GM23338 (cell line): Measurements from ENCODE around the gene WWOX. TPM values are rescaled to one million over a fixed set of nuclear protein-coding genes. Genes with fewer than 3 reads are reported as not detected.

Experiments
- ATAC-seq: fragments of 200-7000 bp; cut with Tn5 transposase; 3 replicates; pipeline ENCODE4 v1.9.1; 2020
- DNase-seq: peaks from one replicate; pipeline ENCODE4 v3.0.0-alpha.2; 2015; ENCODE audit warnings: low spot score
- H2AFZ ChIP-seq: fragments of 200-600 bp; sonication (generic); 2 replicates; pipeline ENCODE4 v1.8.0; 2016; ENCODE audit warnings: antibody characterized with exemption, mild to moderate bottlenecking, moderate library complexity
- H3F3A ChIP-seq: fragments of 200-600 bp; sonication (generic); replicated peaks from 2 replicates; pipeline ENCODE4 v1.8.0; 2017; ENCODE audit warnings: antibody characterized with exemption, mixed run types, low read depth
- H3K27ac ChIP-seq: fragments of 200-600 bp; sonication (generic); 2 replicates; pipeline ENCODE4 v1.6.1; 2016; ENCODE audit warnings: low read depth
- H3K27me3 ChIP-seq: fragments of 200-600 bp; sonication (generic); 2 replicates; pipeline ENCODE4 v1.8.0; 2016; ENCODE audit warnings: mild to moderate bottlenecking, mixed run types, moderate library complexity; ENCODE audit not compliant: insufficient read depth
- H3K36me3 ChIP-seq: fragments of 200-600 bp; sonication (generic); 2 replicates; pipeline ENCODE4 v1.8.0; 2016; ENCODE audit warnings: mild to moderate bottlenecking; ENCODE audit not compliant: insufficient read depth
- H3K4me1 ChIP-seq: fragments of 200-600 bp; sonication (generic); 2 replicates; pipeline ENCODE4 v1.8.0; 2016; ENCODE audit warnings: mild to moderate bottlenecking, moderate library complexity; ENCODE audit not compliant: insufficient read depth
- H3K4me2 ChIP-seq: fragments of 200-600 bp; sonication (generic); 2 replicates; pipeline ENCODE4 v1.7.1; 2017; ENCODE audit warnings: mixed run types
- H3K4me3 ChIP-seq: fragments of 200-600 bp; sonication (generic); 2 replicates; pipeline ENCODE4 v1.6.1; 2016; ENCODE audit warnings: mixed run types
- H3K79me2 ChIP-seq: fragments of 200-600 bp; sonication (generic); replicated peaks from 2 replicates; pipeline ENCODE4 v1.8.0; 2017; ENCODE audit warnings: mild to moderate bottlenecking; ENCODE audit not compliant: insufficient read depth
- H3K9me2 ChIP-seq: fragments of 200-600 bp; sonication (generic); 2 replicates; pipeline ENCODE4 v1.8.0; 2017; ENCODE audit not compliant: insufficient read depth
- H4K20me1 ChIP-seq: fragments of 200-600 bp; sonication (generic); replicated peaks from 2 replicates; pipeline ENCODE4 v1.8.0; 2017; ENCODE audit warnings: mild to moderate bottlenecking; ENCODE audit not compliant: insufficient read depth
- H3K27ac Mint-ChIP-seq: 2 replicates; pipeline ENCODE4 v1.8.0; 2020; ENCODE audit warnings: inconsistent platforms, mild to moderate bottlenecking, moderate library complexity, mixed read lengths
- H3K27me3 Mint-ChIP-seq: 3 replicates; pipeline ENCODE4 v1.8.0; 2022; ENCODE audit warnings: low read depth, mild to moderate bottlenecking, moderate library complexity, mixed read lengths, inconsistent platforms; ENCODE audit not compliant: insufficient read depth, poor library complexity
- H3K36me3 Mint-ChIP-seq: 3 replicates; pipeline ENCODE4 v1.8.0; 2021; ENCODE audit warnings: low read depth, mild to moderate bottlenecking, inconsistent platforms, moderate library complexity, mixed read lengths
- H3K4me1 Mint-ChIP-seq: 3 replicates; pipeline ENCODE4 v1.8.0; 2020; ENCODE audit warnings: mild to moderate bottlenecking, inconsistent platforms, mixed read lengths
- H3K4me3 Mint-ChIP-seq: 3 replicates; pipeline ENCODE4 v1.8.0; 2021; ENCODE audit warnings: moderate library complexity, mild to moderate bottlenecking, inconsistent platforms, mixed read lengths
- H3K9me3 Mint-ChIP-seq: 3 replicates; pipeline ENCODE4 v1.8.0; 2020; ENCODE audit warnings: moderate library complexity, mild to moderate bottlenecking, inconsistent platforms, mixed read lengths
- CREB1 ChIP-seq: fragments of 250-450 bp; sonication (Bioruptor Pico); IDR thresholded peaks from 2 replicates; pipeline ENCODE4 v1.5.0; 2020; ENCODE audit warnings: low read depth, mild to moderate bottlenecking, moderate library complexity
- EZH2 ChIP-seq: fragments of 200-600 bp; sonication (generic); IDR thresholded peaks from one replicate; pipeline ENCODE4 v1.8.0; 2017; ENCODE audit warnings: antibody characterized with exemption, mild to moderate bottlenecking, low read depth; ENCODE audit not compliant: unreplicated experiment
- STAT1 ChIP-seq: IDR thresholded peaks from one replicate; pipeline ENCODE4 v1.6.1; 2016; ENCODE audit warnings: antibody characterized with exemption; ENCODE audit not compliant: unreplicated experiment
- ZNF114 ChIP-seq: fragments of 250-450 bp; sonication (Bioruptor Pico); IDR thresholded peaks from 2 replicates; pipeline ENCODE4 v1.5.0; 2020; ENCODE audit warnings: mild to moderate bottlenecking, moderate library complexity
- ZNF462 ChIP-seq: fragments of 250-450 bp; sonication (Bioruptor Pico); IDR thresholded peaks from 2 replicates; pipeline ENCODE4 v1.5.0; 2020; ENCODE audit warnings: mild to moderate bottlenecking, moderate library complexity
- polyA plus RNA-seq: library from polyadenylated mRNA; unstranded; fragments of >200 nt; fragmentation: Nextera tagmentation; extraction: Ambion mirVana; gene quantifications from 2 replicates; pipeline ENCODE4 v1.2.1, GENCODE V29; 2016
- total RNA-seq: library from RNA; depleted of rRNA; stranded (reverse); fragments of >200 nt; shearing (Covaris generic); gene quantifications from 2 replicates; pipeline ENCODE4 v1.2.3, GENCODE V29; 2014
- TF ChIP-seq, protein P1 (sequence below): IDR thresholded peaks from 2 replicates; pipeline ENCODE4 v1.6.1; 2016; ENCODE audit warnings: antibody characterized with exemption

WWOX gene
- total and polyA plus RNA-seq, 2 experiments from 2014 or later, result 10.0 to 19.3 TPM

- H3K27me3 Mint-ChIP-seq, result peaks cover 6% of the 10 kb centered on the region
- H3K4me3 Mint-ChIP-seq, result no peak overlapping the region
Measured at GRCh38 chr16:78413651-78414050, 314.2 kb downstream of the WWOX start.

More at GRCh38 chr16:78413651-78414050, 314.2 kb downstream of the WWOX start:
- peaks cover 11% of the 10 kb centered on the region for H3K36me3 Mint-ChIP-seq
- Histone ChIP-seq H3K4me2 (no peak overlapping the region), H3K9me2 (peaks cover 27% of the 10 kb centered on the region; the same call in 1 of the 2 replicates), H3F3A (no peaks in the 10 kb centered on the region), H3K27ac (no peak overlapping the region), H4K20me1 (no peaks in the 10 kb centered on the region), H3K36me3 (no peaks in the 10 kb centered on the region; the same call in 1 of the 2 replicates), H3K4me1 (peaks cover 12% of the 10 kb centered on the region), H3K79me2 (no peaks in the 10 kb centered on the region), H2AFZ (no peak overlapping the region), H3K27me3 (no peaks in the 10 kb centered on the region), H3K4me3 (no peak overlapping the region)
- no peak for ATAC-seq
- peak overlapping the region; percentile 71; the same call in 1 of the 2 replicates for H3K27ac Mint-ChIP-seq
- TF ChIP-seq CREB1 (CRISPR knock-in tag) (no peak), STAT1 (no peak), ZNF462 (no peak), ZNF114 (CRISPR knock-in tag) (no peak), EZH2 (no peak)
- TF ChIP-seq, protein P1, sequence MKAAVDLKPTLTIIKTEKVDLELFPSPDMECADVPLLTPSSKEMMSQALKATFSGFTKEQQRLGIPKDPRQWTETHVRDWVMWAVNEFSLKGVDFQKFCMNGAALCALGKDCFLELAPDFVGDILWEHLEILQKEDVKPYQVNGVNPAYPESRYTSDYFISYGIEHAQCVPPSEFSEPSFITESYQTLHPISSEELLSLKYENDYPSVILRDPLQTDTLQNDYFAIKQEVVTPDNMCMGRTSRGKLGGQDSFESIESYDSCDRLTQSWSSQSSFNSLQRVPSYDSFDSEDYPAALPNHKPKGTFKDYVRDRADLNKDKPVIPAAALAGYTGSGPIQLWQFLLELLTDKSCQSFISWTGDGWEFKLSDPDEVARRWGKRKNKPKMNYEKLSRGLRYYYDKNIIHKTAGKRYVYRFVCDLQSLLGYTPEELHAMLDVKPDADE, result no peak
- DNase-seq, result no peak
- H3K4me1 Mint-ChIP-seq, result peaks cover 25% of the 10 kb centered on the region; the same call in 2 of the 3 replicates
- H3K9me3 Mint-ChIP-seq, result peaks cover 12% of the 10 kb centered on the region; the same call in 2 of the 3 replicates
